GM19397 (cell line): Measurements from ENCODE around the gene ABAT.
"Not testable (repeated sequence)": the region's sequence is repeated elsewhere in the genome, so short reads cannot be mapped to it uniquely, and the experiment has no call there.

Experiments
- ATAC-seq: cut with Tn5 transposase; IDR thresholded peaks from one replicate; pipeline ENCODE4 v1.9.1; 2021; ENCODE audit warnings: mild to moderate bottlenecking, moderate library complexity; ENCODE audit not compliant: unreplicated experiment

The ABAT gene

GRCh38 chr16:8678068-8678927, 3.9 kb downstream of the ABAT start:
- ATAC-seq: no peak

DNA sequence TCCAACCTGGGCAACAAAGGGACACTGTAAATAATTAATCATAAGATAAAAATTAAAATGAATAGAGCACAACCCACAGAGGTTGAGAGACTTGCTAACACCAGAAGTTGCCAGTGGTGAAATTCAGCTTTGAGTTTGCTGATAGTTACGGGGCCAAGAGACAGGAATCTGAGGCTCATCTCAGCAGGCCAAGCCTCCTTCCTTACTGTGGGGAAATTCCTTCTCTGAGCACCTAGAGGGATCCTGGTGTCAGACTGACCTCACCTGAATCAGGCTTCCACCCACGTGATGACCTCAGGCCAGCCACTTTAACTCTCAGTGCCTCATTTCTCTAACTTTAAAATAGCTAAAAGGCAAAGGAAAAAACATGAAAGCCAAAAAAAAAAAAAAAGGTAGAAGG, 4.7 kb downstream of the ABAT start:
- no peak for ATAC-seq

DNA sequence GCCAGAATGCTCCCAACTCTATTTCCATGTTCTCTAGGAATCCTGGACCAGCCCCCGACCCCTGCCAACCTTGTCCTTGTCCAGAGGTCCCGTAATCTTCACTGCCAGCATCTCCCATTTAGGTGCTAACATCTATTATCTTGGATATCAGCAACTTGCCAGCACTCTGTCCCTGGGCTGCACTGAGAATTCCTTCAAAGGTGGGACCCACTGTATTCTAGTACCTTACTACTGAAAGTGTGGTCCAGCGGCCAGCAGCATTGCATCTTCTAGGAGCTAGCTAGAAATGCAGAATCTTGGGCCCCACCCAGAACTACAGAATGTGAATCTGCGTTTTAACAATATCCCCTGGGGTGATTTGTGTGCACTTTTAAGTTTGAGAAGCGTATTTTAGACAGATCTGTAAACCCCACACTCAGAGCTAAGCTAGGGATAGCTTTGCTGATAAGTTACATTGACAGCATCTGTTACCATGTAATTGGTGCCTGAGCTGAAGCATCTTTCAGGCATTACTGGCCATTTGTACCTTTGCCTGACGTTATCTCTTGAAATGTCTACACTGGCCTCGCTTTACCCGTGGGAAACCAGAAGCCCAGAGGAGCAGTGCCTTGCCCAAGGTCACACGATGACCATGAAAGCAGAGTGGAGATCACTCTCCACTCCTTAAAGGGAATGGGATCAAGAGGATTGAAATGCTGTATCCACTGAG, 8.3 kb downstream of the ABAT start:
- ATAC-seq: no peak

DNA sequence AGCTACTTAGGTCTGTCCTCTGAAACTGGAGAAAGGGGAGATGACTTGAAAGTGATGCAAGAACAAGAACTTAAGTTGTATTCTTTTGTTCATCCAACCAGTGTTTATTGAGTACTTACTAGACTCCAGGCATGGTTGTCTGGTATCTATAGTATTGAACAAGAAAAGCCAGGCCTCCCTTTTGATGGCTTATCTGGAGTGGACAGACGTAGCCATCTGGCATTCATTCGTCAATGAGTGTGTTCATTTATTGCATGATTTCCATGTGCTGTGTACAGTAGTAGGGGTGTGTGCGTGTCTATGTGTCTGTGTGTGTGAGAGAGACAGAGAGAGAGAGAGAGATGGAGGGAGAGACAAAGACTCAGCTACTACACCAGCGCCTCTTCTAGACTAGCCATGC, 9.2 kb downstream of the ABAT start:
- ATAC-seq: no peak

DNA sequence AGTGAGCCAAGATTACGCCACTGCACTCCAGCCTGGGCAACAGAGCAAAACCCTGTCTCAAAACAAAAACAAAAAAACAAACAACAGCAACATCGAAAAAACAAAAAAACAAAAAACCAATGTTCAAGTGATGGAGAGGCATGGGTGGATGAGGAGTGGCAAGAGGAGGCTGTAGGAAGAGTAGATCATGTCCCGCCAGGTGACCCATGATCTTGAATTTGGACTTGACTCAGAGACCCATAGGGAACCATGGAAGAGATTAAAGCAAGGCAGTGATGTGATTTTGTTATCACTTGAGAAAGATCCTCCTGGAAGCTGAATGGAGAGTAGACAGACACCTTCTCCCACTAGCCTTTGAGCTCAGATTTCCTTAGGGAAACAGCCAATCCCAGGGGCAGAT, 11.2 kb downstream of the ABAT start:
- no peak for ATAC-seq

DNA sequence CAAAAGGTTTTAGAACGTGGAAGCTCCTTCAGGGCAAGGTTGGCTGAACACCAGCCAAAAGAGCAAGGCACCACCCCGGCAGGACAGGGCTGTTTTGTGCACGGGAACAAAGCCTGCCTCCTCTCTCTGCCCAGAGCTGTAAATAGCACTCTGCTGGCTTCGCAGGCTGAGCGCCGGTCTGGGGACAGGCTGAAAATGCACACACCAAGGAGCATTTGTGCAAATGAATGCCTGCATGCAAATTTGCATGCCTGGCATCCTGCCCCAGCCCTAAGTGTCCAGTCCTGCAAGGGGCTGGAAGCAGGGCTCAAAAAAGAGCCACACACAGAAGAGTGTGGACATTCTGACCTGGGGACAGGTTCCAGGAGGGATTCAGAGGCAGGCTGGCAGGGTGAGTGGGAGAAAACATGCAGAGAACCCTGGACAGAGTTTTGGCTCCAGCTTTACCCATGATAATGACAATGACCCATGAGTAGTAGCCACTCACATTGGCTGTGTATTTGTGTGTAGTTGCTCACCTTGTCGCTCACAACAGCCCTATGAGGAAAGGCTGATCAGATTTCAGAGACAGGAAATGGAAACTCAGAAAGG, 11.7 kb downstream of the ABAT start:
- no peak for ATAC-seq

DNA sequence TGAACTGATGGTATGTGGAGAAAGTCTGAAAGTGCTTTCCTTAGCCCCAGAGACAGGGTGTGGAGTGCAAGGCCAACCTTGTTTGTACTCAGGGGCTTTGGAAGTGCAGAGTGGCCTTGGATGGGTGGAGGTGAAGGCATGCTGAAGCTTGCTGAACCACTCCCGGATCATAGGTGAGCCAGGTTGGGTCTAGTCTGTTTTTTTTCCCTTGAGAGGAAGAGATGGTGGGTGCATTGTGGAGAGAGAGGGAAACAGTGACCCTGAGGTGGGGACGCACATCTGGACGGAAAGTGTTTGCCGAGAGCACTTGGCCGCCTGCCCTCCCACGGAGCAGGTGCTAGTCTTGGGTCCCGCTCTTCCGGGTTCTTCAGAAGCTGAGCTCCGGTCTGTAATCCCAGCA, 12.5 kb downstream of the ABAT start:
- no peak for ATAC-seq

GRCh38 chr16:8689686-8690085, 15.3 kb downstream of the ABAT start:
- no peak for ATAC-seq

DNA sequence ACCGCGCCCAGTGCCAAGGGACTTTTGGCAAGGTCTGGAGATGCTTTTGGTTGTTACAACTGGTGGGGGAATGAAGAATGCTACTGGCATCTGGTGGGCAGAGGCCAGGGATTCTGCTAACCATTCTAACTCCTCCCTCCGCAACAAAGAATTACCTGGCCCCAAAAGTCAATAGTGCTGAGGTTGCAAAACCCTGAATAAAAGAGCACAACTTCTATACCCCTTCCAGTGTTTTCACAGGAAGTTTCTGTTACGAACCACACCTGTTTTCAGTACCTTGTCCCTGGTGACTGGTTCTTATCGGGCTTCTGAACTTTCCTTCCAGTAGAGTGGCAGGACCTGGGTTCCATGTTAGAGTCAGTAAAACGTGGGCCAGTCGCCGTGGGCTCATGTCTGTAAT, 17.3 kb downstream of the ABAT start:
- no peak for ATAC-seq

DNA sequence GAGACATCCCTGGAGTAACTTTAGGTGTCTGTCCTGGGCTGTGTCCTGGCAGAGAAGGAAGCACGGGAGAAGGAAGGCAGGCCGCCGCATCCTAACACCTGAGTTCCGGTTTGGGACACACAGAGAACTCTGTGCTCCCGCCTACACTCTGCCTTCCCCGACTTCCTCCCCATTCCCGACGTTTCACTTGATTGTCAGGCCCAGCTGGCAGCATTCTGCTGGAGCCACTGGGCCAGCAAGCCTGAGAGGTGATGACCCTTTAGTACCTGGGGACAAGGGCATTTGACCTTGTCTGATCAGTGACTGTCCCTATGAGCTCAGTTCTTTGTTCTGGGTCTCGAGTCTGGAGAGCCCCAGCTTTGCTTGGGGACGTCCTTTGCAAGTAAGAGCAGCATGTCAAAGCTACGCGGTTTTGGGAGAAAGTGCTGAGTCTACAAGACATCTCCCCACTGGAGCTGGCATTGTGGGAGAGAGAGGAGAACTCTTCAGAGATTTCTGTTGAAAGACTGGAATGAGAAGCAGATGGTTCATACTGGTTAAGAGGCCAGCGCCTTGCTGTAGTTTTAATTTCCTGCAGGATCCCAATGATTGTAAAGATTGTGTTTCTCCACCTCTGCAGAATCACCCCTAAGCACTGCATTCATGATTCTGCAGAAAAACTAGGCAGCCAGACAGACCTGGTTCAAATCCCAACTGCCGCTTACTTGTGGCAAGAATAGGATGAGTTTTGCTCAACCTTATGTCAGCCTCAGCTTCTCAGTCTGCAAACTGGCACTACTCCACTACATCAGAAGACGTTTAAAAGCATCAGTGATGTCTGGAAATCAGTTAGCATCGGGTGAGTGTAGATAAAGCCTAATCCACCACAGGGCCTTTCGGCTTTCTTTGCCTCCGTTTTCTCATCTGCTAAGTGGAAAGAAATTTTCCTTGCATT, 20.6 kb downstream of the ABAT start:
- no peak for ATAC-seq

- ATAC-seq: no peak
Observed at GRCh38 chr16:8696880-8697279, 22.5 kb downstream of the ABAT start.

GRCh38 chr16:8697965-8698364, 23.5 kb downstream of the ABAT start:
- ATAC-seq: no peak

DNA sequence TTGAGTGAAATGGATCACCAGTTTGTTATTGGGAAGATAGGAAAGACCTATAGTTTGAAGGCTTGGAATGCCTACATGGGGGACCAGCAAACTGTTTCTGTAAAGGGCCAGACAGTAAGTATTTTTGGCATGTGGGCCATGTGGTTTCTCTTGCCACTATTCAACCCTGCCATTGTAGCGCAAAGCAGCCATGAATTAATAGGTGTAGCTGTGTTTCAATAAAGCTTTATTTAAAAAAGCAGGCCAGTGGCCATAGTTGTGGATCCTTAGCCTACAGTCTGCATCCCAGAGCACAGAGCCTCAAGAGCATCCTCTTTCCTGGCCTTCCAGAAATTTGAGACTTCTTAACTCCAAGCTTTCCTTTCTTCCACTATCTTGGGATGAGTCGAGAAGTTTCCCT, 29.3 kb downstream of the ABAT start:
- no peak for ATAC-seq

DNA sequence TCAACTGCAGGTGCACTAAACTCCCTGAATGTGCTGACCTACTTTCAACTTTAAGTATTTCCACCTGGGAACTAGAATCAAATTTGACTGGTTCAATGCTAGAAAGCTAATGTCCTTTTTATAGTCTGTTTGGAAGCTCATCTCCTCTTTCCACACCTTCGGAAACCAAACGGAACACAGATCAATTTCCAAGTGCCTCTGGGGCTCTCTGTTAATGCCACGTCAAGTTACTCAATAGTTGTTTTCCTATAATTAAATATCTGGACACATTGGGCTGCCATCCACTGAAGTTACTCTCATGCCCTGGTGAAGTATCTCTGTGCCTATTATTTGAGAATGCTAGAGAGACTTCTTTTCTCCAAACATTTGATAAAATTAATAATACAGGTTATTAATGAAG, 29.7 kb downstream of the ABAT start:
- ATAC-seq: no peak

DNA sequence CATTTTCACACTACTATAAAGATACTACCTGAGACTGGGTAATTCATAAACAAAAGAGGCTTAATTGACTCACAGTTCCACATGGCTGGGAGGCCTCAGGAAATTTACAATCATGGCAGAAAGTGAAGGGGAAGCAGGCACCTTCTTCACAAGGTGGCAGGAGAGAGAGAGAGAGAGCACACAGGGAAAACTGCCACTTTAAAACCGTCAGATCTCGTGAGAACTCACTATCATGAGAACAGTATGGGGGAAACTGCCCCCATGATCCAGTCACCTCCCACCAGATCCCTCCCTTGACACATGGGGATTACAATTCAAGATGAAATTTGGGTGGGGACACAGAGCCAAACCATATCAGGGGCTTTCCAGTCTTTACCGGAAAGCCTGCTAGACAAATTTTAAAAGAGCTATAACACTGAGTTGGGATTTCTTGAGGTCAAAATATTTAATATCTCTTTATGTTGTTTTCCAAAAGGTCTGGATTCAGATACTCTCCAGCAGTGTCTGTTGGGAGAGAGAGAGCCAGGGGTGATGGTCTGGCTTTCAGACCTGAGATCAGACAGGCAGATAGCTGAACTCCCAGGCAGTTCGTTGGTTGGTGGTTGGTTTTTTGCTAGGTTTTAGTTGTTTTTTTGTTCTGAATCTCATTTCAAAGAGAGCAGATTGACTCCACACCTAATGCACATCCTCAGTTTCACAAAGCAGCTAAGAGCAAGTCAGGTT, 30.8 kb downstream of the ABAT start:
- not testable (repeated sequence) for ATAC-seq

DNA sequence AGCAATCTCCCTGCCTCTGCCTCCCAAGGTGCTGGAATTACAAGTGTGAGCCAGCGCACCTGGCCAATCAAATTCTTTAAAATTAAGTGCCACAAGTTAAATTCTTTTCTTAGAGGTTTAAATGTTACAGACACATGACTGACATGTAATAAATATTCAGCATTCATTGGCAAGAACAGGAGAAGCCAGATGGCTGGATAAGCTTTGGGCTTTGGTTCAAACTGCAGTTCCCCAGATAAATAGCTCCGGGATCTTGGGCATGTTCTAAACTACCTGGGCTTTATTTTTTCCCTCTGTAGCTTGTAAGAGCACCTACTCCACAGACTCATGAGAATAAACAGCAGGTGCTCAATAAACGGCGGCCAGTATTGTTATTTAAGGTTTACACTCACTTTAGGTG, 34.1 kb downstream of the ABAT start:
- no peak for ATAC-seq

DNA sequence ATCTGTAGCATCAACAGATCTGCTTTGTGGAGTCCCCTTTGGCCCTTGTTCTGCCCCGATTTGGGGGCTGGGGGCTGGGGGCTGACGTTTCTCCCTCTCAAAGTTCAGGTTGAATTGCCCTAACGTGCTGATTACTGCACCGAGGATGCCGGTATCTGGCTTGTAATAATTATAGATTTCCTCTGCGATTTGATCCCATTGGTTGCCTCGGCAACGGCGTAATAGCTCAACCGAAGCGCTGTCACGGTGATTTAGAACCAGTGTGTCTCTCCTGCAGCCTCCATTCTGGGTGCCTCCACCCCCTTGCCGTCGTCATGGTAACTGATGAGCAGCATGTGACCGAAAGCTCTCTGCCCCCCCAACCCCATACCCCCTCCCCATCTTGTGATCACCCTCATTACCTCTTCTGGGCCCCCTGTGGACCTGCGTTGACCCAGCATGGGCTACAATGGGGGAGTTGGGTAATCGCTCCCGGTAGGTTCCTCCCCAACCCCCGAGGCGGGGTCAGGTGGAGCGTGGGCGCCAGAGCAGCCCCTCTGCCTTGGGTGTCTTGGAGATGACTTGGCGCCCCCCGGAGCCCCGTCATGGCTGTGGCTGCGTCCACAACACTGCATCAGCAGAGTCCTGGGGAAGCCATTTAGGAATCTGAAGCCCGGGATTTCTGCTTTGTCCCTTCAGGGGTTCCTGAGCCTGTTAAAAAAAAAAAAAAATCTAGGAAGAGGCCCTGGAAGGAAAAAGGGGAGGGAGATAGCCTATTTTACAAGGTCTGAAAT, 38.4 kb downstream of the ABAT start:
- no peak for ATAC-seq

DNA sequence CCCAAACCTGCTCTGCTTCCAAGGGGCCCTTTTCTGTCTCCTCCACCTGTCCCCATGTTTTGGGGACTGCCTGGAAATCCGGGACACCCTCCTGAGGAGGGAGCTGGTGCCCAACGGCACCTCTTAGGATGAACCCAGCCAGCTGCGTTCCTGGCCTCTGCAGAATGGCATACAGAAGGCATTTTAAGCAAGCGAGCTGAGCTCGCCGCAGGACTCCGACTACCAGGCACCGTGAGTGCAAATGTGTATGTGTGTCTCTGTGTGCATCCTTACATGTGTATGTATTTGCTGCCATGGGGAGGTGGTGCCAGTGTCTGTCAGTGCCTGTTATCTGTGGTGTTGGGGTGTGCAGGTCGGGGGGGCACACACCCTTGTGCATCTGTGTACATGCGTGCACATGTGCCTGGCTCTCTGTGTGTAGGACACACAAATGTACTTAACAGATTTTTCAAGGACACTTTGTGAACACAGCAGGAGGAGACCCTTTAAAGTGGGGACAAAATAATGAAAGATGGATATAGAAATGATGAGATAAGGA, 39.3 kb downstream of the ABAT start:
- no peak for ATAC-seq

- no peak for ATAC-seq
Observed at GRCh38 chr16:8714174-8714573, 39.8 kb downstream of the ABAT start.
